Transverse colon (tissue), 4 donors: ENCODE results near the gene MS4A6A. TPM values are rescaled to one million over a fixed set of nuclear protein-coding genes. Genes with fewer than 3 reads are reported as not detected.

Source experiments
- DNase-seq: peaks from one replicate; pipeline ENCODE4 v3.0.0-alpha.2; 2019
- H3K27ac ChIP-seq, 4 donors: fragments of 200-600 bp; sonication (generic); 2 replicates each; pipeline ENCODE4 v1.5.1; 2016 to 2018; ENCODE audit warnings: inconsistent platforms in 4 of 4
- H3K27me3 ChIP-seq: fragments of 200-600 bp; sonication (generic); 2 replicates; pipeline ENCODE4 v1.5.1; 2017; ENCODE audit warnings: inconsistent platforms
- H3K36me3 ChIP-seq, 4 donors: fragments of 200-600 bp; sonication (generic); 2 replicates each; pipeline ENCODE4 v1.5.1; 2017 to 2019; ENCODE audit warnings: inconsistent platforms in 4 of 4
- H3K4me1 ChIP-seq, 4 donors: fragments of 200-600 bp; sonication (generic); 2 replicates each; pipeline ENCODE4 v1.5.1; 2017 to 2020; ENCODE audit warnings: inconsistent platforms in 4 of 4
- H3K4me3 ChIP-seq, 4 donors: fragments of 200-600 bp; sonication (generic); 1 replicate in 1 of 4; 2 replicates in 3 of 4; pipeline versions ENCODE4 v1.5.1 to v1.6.1; 2017 to 2019; ENCODE audit warnings: inconsistent platforms in 4 of 4
- H3K9me3 ChIP-seq, 2 donors: fragments of 200-600 bp; sonication (generic); 2 replicates each; pipeline ENCODE4 v1.5.1; 2017 to 2019; ENCODE audit warnings: inconsistent platforms in 2 of 2
- EP300 ChIP-seq: sonication (generic); formaldehyde crosslinking; IDR thresholded peaks from one replicate; pipeline ENCODE4 v1.6.1; 2017; ENCODE audit warnings: antibody characterized with exemption, low read depth
- POLR2A ChIP-seq: fragments of 450-650 bp; IDR thresholded peaks from one replicate; pipeline ENCODE4 v1.6.1; 2016; ENCODE audit warnings: antibody characterized with exemption, mild to moderate bottlenecking, moderate library complexity
- POLR2AphosphoS5 ChIP-seq, 3 donors: sonication (generic); formaldehyde crosslinking; IDR thresholded peaks; one replicate each; pipeline ENCODE4 v1.6.1; 2016; ENCODE audit warnings: antibody characterized with exemption in 3 of 3
- WGBS, 2 donors: methylation state at CpG; one replicate each; pipeline ENCODE4 v1.1.5; 2018; ENCODE audit warnings: low coverage in 1 of 2; 5-methylcytosine and 5-hydroxymethylcytosine counted together
- in situ Hi-C, 4 donors: fragments of 200-750 bp; cut with MboI; loops; one replicate each; pipeline versions ENCODE4 v1.15.0 to v1.15.1; 2017; ENCODE audit warnings: low sequenced_read_pairs in 3 of 4, low pct_ligation_motif_present in 1 of 4, low pct_unique_long_range_greater_than_20kb in 1 of 4
- intact Hi-C: fragments of 100-400 bp; cut with DNase I; formaldehyde crosslinking; loops from one replicate; pipeline ENCODE4 v1.15.1; 2023; ENCODE audit warnings: low total_unique reads
- small RNA-seq, 4 donors: library from RNA; depleted of rRNA; stranded (forward); fragments of <200 nt; gene quantifications; one replicate each; pipeline ENCODE3, GENCODE V24; 2016
- total RNA-seq, 4 donors: library from RNA; depleted of rRNA; stranded (reverse); fragments of >200 nt; gene quantifications; one replicate each; pipeline ENCODE4 v1.1.0, GENCODE V29; 2016
- TF ChIP-seq, protein P1 (sequence below), 5 experiments: fragments of 200-600 bp in 3 of 5; fragments of 450-650 bp in 2 of 5; sonication (generic) in 3 of 5; IDR thresholded peaks; 1 replicate in 2 of 5; 2 replicates in 3 of 5; pipeline ENCODE4 v1.5.1; 2016 to 2017; ENCODE audit warnings: antibody characterized with exemption in 5 of 5, inconsistent platforms in 3 of 5, mild to moderate bottlenecking in 2 of 5, moderate library complexity in 1 of 5

Gene MS4A6A
- total RNA-seq, 4 donors from 2014 or later: 0.75 to 54.3 (median 27.4) TPM

GRCh38 chr11:60125956-60126585, 56.8 kb downstream of the MS4A6A start:
- intact Hi-C loops: no loop called here
- Histone ChIP-seq H3K4me1 (peaks cover 0 to 20% (median 4%) of the 10 kb centered on the region in 4 donors), H3K9me3 (no peaks in the 10 kb centered on the region), H3K27me3 (no peaks in the 10 kb centered on the region), H3K4me3 (no peak overlapping the region), H3K36me3 (no peaks in the 10 kb centered on the region), H3K27ac (no peak overlapping the region)
- TF ChIP-seq POLR2A (no peak), POLR2AphosphoS5 (IDR thresholded peaks at IDR 0.05) (no peak), EP300 (no peak)
- TF ChIP-seq, protein P1, sequence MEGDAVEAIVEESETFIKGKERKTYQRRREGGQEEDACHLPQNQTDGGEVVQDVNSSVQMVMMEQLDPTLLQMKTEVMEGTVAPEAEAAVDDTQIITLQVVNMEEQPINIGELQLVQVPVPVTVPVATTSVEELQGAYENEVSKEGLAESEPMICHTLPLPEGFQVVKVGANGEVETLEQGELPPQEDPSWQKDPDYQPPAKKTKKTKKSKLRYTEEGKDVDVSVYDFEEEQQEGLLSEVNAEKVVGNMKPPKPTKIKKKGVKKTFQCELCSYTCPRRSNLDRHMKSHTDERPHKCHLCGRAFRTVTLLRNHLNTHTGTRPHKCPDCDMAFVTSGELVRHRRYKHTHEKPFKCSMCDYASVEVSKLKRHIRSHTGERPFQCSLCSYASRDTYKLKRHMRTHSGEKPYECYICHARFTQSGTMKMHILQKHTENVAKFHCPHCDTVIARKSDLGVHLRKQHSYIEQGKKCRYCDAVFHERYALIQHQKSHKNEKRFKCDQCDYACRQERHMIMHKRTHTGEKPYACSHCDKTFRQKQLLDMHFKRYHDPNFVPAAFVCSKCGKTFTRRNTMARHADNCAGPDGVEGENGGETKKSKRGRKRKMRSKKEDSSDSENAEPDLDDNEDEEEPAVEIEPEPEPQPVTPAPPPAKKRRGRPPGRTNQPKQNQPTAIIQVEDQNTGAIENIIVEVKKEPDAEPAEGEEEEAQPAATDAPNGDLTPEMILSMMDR (IDR thresholded peaks at IDR 0.05): no peak
- no peak for DNase-seq
- in situ Hi-C loops: loop anchor here in 1 of 4 donors (25.0 kb wide), 1 partner anchor 289 kb away; the partner anchor contains the start of gene CBLIF

DNA sequence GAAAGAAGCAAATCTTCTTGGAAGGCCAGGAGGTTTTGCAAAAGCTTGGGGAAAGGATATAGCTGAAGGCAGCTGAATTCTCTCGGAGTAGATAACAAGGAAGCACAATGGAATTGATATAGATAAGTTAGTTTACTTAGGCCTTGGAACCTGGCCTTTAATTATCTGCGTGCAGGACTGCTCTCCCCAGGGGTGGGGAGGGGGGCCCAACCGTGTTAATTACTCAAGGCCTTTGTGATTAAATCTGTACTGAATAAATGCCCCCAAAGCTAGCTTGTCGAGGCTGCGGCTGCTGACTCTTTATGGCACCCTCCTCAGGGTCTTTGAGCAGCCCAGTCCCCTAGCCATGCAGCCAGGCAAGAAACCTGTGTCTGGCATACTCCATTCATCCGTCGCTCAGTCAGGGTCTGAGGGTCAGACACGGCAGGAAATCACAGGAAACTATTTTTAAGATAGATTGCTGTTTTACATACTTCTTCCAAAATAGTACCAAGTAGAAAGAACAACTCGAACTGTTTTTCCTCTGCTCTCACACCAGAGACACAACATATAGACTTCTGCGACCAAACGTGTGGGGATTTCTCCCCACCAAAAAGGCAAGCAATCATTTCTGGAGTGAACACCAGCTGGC, 58.0 kb downstream of the MS4A6A start:
- Histone ChIP-seq H3K4me3 (no peak overlapping the region), H3K27ac (no peak overlapping the region), H3K9me3 (no peaks in the 10 kb centered on the region), H3K27me3 (no peaks in the 10 kb centered on the region), H3K36me3 (no peaks in the 10 kb centered on the region), H3K4me1 (peaks cover 0 to 15% (median 4%) of the 10 kb centered on the region in 4 donors)
- intact Hi-C loops (no loop called here), in situ Hi-C loops (loop anchor here in 1 of 4 donors (25.0 kb wide), 1 partner anchor 288 kb away; the partner anchor contains the start of gene CBLIF)
- no peak for TF ChIP-seq EP300
- TF ChIP-seq POLR2A: no peak
- TF ChIP-seq POLR2AphosphoS5 (IDR thresholded peaks at IDR 0.05): no peak
- DNase-seq: no peak
- WGBS, 2 donors: 54 to 61% methylated on average over 8 to 11 of the region's 11 CpGs

Small RNA genes lying within 50 kb of the gene (small RNA-seq; reads per million reads assigned to genes)
- gene MIR6503: 0.83 to 3.5 (median 1.6) reads per million in 4 donors

Other genes with a start within 250 kb of the MS4A6A start
- gene OOSP1, start 244.7 kb downstream of the MS4A6A start, total RNA-seq: not detected
- gene OOSP4A, start 219.1 kb downstream of the MS4A6A start, total RNA-seq: not detected
- not detected for gene OOSP4B, start 165.9 kb downstream of the MS4A6A start, total RNA-seq
- not detected for gene OOSP2, start 142.7 kb downstream of the MS4A6A start, total RNA-seq
- not detected for gene MS4A3, start 126.4 kb downstream of the MS4A6A start, total RNA-seq
- 1 to 10 TPM in 1 of 4 donors, under 1 TPM in 1, not detected in 2; 0.14 to 2.2 TPM for gene MS4A2, start 94.4 kb downstream of the MS4A6A start, total RNA-seq
- gene MS4A4E, start 60.1 kb upstream of the MS4A6A start, total RNA-seq: 10 to 100 TPM in 1 of 4 donors, 1 to 10 TPM in 2, under 1 TPM in 1; 0.96 to 50.1 (median 8.0) TPM
- 10 to 100 TPM in 3 of 4 donors, 1 to 10 TPM in 1; 7.6 to 23.8 (median 12.0) TPM for gene MS4A4A, start 97.6 kb upstream of the MS4A6A start, total RNA-seq
- gene MS4A6E, start 144.2 kb upstream of the MS4A6A start, total RNA-seq: not detected
- gene MS4A7, start 195.4 kb upstream of the MS4A6A start, total RNA-seq: 10 to 100 TPM in 3 of 4 donors, 1 to 10 TPM in 1; 5.6 to 43.5 (median 26.1) TPM
- 1 to 10 TPM in 3 of 4 donors, not detected in 1; 1.2 to 3.4 (median 2.7) TPM for gene MS4A14, start 213.4 kb upstream of the MS4A6A start, total RNA-seq
- gene MS4A5, start 246.5 kb upstream of the MS4A6A start, total RNA-seq: not detected